Hematopoietic multipotent progenitor cell treated with erythropoietin and hydrocortisone succinate and interleukin-3 and kit ligand, for 17 days (in vitro differentiated cells): Measurements from ENCODE around the gene CC2D2A.
"Not testable (repeated sequence)": the region's sequence is repeated elsewhere in the genome, so short reads cannot be mapped to it uniquely, and the experiment has no call there.

Experiments
- DNase-seq: peaks from one replicate; pipeline ENCODE4 v3.0.0-alpha.2; 2015; ENCODE audit warnings: low spot score

The CC2D2A gene

DNA sequence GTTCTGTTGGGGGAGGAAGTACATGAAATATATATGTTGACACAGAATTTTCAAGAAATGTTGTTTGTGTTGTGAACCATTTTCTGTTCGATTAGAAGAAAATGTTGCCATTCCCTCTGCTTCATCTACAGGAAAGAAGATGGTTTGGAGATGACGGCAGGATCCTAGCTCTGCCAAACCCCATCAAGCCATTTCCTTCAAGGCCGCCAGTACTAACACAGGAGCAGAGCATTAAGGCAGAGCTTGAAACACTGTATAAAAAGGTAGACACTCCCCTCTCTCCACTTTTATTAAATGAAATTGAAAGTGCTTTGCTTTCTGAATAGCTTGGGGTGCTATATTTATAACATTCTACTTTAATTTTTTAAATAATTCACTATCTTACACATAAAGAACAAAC, 46.8 kb downstream of the CC2D2A start:
- DNase-seq, result no peak

DNA sequence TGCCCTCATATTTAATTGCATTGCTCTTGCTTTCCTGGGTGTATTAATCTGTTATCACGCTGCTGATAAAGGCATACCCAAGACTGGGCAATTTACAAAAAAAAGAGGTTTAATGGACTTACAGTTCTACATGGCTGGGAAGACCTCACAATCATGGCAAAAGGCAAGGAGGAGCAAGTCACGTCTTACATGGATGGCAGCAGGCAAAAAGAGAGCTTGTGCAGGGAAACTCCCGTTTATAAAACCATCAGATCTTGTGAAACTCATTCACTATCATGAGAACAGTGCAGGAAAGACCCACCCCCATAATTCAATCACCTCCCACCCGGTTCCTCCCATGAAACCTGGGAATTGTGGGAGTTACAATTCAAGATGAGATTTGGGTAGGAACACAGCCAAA, 48.0 kb downstream of the CC2D2A start:
- DNase-seq, result not testable (repeated sequence)

DNA sequence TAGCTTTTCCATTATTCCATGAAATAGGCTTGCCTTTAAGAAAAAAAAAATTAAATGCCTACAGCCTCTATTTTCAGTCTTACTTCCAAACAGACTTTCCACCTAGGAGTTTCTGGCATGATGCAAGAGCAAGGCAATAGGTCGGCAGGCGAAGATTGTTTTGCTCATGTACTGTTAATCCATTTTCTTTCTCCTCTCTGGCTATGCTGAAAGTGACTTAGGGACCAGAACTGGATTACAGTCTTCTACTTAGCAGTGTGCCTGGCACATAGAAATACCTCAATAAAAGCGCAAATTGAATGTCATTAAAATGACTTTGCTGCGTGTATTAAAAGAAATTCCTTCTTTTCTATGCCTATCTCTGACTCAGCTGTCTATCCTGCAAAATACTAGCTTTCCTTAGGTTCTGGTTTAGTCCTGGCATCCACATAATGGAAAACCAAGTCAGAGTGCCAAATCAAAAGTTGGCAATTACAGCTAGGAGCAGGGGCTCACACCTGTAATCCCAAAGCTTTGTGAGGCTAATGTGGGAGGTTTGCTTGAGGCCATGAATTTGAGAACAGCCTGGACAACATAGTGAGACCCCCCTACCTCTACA, 51.9 kb downstream of the CC2D2A start:
- DNase-seq, result no peak

DNA sequence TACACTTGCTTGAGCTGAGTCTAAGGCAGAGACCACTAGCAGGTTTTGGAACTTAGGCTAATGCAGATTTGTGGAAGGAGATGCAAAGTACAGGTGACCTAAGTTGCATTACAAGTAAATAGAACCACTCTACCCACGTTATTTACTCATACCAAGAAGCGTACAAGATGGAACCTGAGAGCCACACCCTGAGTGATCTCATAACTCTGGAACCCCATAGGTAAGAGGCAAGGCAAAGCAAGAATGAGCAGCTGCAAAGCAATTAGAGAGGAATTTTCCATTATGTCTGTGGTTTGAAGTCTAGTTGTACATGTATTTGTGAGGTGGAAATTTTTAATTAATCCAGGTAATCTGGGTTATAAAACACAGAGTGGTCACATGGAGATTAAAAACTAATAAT, 55.4 kb downstream of the CC2D2A start:
- no peak for DNase-seq

DNA sequence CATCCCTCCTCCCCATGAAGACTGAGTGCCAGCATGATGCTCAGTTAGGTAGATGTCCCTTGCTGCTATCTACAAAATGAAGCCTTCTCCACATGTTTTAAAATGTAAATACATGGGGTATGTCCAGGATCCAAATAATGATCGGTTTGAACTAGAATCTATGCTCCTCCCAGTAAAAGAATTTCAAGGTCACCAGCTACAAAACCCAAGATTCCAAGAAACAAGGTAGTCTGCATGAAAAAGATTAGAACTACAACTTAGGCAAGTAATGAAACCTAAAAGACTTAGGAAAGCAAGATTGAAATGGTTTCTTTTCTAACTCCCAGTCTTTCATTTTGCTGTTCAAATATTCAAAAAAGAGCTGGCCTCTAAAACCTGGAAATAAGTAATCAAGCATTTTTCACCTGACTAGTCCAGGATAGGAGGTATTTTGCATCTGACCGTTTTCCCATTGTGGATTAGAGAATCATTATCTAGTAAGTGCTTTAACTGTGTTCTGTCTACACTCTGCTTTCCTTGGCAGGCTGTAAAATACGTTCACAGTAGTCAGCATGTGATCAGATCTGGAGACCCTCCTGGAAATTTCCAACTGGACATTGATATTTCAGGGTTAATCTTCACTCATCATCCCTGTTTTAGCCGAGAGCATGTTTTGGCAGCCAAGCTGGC, 57.4 kb downstream of the CC2D2A start:
- DNase-seq, result no peak

DNA sequence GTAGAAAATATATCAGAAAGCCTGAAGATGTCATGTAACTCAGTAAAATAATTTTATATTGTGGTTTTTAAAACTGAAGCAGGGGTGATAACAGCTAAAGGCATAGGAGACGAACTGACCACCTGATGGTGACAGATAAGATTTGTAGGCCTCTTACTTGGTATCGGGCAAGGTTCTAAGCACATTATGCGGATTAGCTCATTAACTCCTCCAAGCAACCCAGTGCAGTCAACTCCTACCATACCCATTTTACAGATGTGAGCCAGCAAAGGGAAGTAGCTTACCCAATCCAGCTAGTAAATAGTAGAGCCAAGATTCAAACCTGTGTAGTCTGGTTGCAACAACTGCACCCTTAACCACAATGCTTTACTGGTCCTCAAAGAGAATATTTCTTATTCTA, 62.1 kb downstream of the CC2D2A start:
- DNase-seq, result no peak

DNA sequence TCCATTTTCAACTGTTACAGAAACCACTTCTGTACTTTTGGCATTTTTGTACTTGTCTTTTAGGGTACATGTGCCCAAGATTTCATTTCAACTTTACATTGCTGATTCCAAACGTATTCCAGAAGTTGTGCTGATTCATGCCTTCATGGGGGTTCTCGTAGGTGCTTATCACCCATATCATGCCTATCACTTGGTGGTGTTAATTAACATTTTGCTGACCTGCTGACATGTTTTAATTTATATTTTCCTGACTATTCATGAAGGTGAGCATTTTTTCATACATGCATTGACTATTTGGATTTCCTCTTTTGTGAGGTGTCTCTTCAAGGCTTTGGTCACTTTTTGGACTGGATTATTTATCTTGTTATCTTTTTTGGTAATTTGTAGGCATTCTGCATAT, 64.1 kb downstream of the CC2D2A start:
- DNase-seq, result no peak

DNA sequence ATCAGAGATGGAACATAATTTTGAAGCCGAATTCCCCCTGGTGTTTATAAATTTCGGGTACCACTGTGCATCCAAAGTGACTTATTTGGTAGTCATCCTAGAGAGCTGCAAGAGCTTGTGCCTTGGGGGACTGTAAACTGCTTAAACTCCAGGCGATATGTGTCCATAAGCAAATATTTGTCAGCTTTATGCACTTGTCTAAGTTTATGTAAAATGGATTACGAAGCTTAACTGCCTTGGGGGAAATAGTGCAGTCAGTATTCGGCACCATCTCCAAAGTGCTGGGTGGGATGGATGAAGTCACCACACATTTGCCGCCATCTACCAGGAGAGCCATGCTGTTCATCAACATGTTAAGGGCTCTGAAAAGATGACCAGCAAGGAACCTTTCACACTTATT, 65.9 kb downstream of the CC2D2A start:
- no peak for DNase-seq

DNA sequence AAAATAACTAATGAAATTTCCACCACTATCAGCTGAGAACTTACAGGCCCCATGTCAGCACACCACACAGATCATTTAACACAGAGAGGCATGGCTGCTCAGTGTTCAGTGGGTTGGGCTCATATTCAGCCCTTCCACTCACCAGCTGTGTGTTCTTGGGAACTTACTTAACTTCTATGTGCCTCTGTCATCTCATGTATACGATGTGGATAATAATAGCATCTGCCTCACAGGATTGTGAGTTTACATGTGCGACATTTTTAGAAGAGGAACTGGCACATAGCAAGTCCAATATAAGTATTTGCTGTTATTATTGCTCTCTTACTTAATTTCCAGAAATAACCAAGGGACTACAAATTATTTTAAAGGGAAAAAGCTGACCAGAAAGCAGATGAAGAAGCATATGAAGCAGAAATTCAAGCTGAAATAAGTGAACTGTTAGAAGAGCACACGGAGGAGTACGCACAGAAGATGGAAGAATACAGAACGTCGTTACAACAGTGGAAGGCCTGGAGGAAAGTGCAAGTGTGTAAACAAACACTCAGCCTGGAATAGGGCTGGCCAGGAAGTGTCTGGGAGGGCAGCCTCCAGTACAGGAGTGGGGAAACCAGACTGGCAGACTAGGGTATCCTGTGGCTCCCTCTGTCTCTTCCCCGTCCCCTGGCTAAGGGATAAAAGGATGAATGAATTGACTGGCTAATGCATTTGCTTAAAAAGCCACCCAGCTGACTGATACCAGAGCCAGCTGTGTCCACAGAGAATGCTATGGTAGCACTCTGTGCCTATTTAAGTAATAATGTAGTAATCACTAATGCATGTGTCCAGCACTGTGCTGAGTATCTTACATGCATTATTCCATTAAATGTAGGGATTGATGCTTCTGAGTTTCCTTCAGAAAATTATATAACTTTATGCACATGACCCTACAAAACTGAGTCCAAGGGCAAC, 67.1 kb downstream of the CC2D2A start:
- DNase-seq, result no peak

DNA sequence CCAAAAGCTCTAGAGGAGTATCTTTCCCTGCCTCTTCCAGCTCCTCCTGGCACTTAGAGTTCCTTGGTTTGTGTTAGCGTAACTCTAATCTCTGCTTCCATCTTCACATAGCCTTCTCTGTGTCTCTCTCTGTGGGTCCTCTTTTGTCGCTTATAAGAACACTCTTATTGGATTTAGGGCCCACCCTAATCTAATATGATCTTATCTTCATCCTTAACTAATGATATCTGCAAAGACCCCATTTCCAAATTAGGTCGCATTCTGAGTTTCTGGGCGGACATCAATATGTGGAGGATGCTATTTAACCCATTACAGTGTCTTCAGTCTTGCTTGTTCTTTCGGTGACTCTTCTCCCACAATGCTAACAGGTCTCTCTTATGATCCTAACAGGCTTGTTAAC, 72.3 kb downstream of the CC2D2A start:
- no peak for DNase-seq

DNA sequence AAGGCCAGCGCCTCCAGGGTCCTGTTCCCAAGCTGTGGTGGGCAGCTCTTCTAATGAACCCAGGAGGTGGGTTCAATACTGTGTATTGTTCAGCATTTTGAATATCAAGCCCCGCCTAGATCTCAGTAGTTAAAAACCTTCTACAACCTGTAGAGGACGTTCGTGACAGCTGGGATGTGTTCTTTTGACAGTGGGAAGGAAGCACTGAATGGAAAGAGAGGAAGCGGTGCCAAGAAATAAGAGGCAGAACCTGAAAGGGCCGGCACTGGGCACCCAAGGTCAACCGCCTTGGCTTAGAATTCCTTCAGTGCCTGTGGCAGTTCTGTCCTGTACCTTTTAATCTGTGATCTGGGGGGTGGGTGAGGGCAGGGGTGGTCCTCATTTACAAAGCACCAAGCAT, 73.1 kb downstream of the CC2D2A start:
- DNase-seq, result no peak

DNA sequence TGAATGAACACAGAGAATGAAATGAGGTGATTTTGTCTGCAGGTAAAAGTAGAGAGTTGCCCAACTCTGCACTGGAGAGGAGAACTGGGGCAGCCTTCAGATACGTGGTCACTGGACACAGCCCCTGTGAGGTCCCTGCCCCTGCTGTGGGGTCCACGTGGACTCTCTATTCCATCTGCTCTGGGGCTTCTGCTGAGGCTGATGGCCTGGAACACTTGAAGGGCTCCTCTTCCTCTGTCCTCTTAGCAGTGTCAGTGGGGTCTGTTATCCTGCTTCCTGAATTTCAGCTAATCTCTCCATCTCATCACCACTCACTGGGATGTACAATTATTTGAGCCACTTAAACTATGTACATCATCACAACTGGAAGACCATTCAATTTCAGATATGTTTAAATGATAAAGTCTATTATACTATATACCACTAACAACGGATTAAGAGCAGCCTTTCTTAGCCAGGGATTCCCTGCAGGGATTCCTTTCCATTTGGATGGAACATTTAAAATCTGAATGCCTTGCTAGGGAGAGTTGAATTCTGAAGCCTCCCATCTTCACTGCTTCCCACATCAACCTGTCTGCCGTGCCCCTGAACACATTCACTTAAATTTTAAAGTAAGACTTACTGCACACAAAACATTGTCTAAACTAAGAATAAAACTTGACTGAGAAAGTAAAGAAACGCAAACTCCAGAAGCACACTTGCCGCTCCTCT, 74.0 kb downstream of the CC2D2A start:
- DNase-seq, result no peak

DNA sequence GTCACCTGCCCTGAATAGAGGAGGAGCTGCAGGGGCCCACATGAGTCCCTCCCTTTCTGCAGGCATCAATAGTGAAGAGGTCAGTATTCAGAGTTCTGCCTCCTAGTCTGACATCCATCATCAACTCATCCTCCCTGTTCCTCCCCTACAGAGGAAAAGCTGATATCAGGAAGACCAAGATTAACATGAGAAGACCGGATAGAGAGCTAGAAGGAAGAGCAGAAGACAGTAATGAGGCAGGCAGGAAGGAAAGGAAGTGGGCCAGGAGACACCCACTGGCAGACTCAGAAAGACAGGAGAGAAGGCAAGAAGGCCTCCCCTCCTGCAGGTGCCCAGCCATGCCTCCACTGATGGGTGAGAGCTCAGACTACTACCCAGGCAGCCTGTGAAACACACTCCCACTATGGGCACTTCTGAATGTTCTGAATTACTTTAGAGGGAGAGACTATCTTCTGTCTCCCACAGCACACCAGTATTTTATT, 74.6 kb downstream of the CC2D2A start:
- no peak for DNase-seq

DNA sequence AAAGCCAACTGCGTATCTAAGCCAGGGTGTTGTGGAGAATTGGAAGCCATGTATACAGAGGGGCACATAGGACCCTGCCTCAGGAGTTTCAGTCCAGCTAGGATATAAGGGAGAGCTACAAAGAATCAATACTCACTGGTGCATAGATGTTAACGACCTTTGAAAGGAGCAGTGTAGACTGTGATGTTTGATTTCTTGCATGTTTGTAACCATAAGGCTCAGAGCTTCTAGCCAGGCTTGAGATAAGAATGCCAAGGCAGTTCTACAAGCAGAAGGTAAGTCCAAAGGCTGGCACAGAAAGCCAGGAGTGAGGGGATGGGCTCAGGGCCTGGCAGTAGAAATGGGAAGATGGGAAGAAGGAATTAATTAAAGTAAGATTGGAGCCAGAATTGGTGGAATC, 75.7 kb downstream of the CC2D2A start:
- DNase-seq, result no peak

DNA sequence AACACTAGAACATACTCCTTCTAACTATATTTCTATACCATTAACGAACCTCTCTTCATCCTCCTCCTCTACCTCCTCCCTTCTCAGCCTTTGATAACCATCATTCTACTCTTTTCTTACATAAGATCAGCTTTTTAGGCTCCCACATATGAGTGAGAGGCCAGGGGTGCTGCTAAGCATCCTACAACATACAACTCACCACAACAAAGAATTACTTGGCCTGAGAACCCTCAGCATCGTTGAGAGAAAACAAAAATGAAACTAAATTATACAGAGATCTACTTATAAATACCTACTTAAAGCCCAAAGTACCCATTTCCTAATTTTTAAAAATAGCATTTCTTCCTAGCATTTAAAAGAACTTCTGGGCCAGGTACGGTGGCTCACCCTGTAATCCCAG, 77.7 kb downstream of the CC2D2A start:
- DNase-seq, result no peak

DNA sequence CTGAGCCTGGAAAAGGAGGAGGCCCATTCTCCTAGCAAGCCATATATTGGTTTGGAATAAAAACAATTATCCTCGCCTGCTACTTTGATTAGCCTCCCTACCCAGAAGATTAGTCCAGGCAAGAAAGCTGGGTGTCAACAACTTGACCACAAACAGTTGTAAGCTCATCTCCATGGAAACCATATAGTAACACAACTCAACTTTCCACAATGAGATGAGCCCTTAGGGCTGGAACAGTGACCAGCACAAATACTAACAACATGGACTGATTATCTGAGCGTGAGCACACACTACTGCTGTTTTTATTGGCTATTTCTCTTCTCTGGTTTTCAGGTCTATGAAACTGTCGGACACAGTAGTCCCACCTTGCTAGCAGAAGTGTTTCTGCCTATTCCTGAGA, 80.8 kb downstream of the CC2D2A start:
- no peak for DNase-seq

DNA sequence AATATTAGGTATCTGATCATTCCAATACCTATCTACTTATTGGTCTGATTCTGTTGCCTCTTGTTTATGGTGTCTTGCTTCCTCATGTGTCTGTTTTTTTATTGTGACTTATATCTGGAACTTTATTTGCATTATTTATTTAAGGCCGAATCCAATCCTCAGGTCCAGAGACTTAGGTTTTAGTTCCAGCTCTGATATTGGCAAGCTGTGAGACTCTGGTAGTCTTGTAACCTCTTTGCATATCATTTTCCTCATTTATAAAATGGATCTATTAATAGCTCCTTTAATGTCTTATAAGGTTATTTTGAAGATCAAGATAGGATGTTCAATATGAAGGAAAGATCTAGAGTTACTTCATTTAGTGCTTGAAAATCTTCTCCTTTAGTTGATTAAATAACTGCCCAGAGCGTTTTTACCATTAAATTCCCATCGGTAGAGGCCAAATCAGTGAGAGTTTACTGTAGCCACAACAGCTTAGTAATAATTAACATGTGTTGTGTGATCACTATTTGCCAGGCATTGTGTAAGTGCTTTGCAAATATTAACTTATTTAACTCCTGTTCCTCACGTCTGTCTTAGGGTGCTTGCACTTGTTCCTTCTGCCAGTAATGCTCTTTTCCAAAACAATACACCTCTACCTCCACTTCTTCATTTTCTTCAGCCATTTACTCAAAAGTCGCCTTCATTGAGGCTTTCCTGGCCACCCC, 82.2 kb downstream of the CC2D2A start:
- no peak for DNase-seq

DNA sequence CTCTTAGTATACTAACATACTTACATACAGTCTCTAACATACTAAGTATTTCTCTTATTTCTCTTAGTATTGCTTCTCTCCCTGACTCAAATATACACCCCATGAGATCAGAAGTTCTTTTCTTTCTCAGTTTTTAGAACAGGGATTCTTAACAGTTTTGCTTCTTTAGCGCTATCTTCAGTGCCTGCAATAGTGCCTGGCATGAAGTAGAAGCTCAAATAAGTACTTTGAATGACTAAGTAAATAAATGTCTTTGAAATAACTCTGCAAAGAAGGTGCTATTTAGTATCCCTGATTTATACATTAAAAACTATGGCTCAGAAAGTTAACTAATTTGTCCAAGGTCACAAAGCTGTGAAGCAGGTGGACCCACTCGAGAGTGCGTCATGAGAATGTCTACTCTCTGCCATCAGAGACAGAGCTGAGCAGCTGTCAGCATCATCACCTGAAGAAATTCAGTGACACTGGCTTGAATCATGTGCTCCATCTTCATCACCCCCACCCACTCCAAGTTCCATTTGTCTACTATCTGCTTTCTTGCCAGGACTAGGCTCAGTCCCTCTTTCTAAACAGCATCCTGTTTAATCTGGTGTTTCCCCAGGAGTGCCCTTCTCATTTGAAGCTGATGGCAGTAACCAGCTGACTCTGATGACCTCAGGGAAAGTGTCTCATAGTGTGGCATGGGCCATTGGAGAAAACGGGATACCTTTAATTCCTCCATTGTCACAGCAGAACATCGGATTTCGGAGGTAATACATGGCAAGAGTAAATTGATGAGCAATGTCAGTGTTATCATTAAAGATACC, 83.1 kb downstream of the CC2D2A start:
- DNase-seq, result no peak

DNA sequence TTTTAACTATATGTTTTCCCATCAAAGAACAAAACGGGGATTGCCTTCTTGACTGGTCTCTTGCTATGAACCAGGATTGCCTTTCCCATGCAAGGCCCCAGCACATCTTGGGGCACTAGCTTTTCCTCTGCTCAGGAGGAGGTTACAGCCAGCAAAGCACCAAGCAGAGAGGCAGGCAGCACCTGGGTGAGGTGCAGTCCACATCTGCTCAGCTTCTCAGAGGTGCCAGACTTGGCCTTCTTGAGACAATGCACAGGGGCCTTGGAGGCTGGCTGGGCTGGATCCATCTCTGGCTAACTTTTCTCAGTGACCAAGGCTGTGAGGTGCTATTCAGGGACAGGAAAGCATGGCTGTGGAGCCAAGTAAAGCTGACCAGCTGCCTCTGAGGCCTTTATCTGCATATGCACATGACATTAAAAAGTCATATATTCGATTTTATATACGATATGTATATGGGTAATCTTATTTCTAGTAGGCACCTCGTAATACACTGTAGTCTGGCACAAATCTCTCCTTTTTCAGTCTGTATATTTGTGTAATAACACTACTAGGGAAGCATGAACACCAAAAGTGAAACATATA, 86.9 kb downstream of the CC2D2A start:
- DNase-seq, result no peak

DNA sequence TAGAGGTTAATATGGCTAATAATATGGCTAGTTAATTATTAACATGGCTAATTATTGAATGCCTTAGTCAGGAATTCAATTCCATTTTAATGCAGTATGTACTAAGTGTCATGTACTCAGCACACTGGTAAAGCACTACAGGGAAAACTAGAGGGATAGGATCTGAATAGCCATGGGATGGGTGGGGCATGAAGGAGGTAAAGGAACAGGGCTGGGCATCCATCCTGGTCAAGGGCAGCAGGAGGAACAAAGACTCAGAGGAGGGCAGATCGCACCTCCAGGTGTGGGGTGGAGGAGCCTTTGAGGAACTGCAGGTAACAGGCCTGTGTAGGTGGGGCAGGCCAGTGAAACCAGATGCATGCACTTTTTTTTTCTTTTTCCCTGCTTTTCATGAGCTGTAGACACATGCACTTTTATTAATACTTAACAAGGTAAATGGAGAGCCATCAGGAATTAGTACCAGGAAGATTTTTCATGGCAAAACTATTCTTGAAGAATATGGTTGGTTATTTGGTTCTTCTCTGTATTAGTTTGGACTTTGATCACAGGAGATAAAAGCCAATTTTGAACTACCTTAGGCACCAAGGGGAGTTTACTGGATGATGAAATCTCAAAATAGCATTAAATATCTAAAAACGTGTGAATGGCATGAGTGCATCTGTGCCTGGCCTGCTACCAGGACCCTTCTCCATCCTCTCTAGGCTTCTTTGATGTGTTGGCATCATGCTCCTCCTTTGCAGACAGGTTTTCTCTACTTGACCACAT, 88.3 kb downstream of the CC2D2A start:
- no peak for DNase-seq
